Stimulated activated CD8-positive, alpha-beta memory T cell treated with anti-CD3 and anti-CD28 coated beads, Interleukin-4, amount 100 ng/mL, for 24 hours (primary cell): Measurements from ENCODE around the gene TMOD4.

Experiments used
- DNase-seq: peaks from one replicate; pipeline ENCODE4 v3.0.0-alpha.2; 2020; ENCODE audit warnings: low read depth

The TMOD4 gene

GRCh38 chr1:151175041-151175741, 590 bp downstream of the TMOD4 start:
- DNase-seq = no peak

DNA sequence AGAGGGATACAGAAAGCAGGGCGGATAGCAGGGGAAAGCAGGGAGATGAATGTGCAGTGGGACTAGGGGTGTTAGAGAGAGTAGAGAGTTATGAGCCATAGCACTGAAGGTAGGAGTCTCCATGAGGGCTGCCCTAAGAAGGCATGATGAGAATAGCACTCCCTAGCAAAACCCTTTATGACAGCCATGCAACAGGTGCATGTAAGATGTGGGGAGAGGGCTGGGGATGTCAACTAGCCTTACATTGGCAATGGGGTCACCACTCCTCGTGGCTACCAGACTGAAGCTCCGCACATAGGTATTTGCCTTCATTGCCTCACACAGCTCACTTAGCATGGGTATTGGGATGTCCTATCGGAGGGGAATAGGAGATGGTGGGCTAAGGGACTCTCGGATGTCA, 4.6 kb downstream of the TMOD4 start:
- no peak for DNase-seq

DNA sequence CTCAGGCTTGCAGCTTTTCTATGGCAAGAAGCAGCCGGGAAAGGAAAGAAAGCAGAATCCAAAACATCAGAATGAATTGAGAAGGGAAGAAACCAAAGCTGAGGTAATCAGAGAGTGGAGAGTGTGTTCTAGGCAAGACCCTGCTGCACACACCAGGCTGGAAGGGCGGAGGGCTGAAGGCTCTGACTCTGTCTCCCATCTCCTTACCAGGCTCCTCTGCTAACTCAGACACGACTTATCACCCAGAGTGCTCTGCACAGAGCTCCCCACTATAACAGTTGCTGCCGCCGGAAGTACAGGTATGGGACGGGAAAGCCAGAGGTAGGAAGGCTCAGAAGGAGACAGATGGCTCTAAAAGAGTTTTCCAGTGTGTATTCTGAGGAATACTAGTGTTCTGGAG, 8.7 kb downstream of the TMOD4 start:
- DNase-seq = no peak

GRCh38 chr1:151166505-151166956, 9.2 kb downstream of the TMOD4 start:
- no peak for DNase-seq

DNA sequence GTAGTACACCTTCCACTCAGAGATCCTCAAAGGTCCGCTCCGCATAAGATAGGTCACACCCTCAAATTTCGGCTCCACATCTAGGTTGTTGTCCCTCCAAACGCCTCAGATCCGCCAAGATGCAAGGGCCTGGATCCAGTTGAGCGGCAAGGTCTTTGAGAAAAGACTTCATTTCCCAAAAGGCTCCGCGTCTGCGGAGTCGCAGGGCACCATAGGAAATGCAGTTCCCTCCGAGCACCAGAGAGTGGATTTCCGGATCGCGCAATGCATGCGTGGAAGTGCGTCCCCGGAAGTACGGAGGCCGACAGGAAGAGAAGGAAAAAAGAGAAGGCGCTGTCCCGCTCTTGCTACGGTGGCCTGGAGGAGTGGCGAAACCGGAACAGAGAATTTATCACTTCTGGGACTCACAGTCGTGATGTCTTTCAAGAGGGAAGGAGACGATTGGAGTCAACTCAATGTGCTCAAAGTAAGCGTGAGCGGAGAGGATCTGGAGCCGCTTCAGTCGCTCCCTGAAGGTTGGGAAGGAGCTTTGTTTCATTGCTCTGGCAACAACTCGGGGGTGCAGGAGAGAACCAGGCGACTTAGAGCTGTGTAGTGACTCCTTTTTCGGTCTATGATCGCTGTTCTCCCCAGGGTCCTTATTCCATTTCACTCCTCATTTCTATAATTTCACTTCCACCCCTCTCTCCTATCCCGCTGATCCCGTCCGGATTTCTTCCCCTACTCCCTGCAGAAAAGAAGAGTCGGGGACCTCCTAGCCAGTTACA, 9.9 kb downstream of the TMOD4 start, which contains the start of the genes LYSMD1 and SCNM1:
Gene LYSMD1 (minus strand): TSS at position 165 of the 767 bp plus-strand sequence. CDS start 644 bp downstream, outside the sequence.
Gene SCNM1 (plus strand): TSS at position 407 of the 767 bp plus-strand sequence. CDS start 9 bp downstream, at position 416.
- DNase-seq = peak; percentile 88

DNA sequence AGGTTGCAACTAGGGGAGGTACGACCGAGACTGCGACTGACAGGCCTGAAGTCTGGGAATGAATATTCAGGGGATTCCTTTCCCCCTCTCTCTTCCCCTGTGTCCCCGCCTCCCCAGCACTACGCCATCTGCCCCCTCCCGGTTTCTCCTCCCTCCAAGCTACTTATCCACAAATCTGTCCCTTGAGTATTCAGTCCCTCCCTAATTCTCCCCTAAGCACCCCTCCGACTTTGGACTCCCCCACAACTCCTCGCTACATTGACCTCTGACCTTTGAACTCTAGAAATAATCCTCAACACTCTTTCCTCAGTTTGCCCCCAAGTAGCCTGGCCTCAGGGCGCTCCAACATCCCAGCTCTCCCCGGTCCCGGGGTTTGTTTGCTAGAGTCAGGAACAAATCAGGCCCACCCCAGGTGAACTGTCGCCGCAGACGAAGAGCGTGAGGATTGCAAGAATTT, 10.5 kb downstream of the TMOD4 start:
- no peak for DNase-seq

DNA sequence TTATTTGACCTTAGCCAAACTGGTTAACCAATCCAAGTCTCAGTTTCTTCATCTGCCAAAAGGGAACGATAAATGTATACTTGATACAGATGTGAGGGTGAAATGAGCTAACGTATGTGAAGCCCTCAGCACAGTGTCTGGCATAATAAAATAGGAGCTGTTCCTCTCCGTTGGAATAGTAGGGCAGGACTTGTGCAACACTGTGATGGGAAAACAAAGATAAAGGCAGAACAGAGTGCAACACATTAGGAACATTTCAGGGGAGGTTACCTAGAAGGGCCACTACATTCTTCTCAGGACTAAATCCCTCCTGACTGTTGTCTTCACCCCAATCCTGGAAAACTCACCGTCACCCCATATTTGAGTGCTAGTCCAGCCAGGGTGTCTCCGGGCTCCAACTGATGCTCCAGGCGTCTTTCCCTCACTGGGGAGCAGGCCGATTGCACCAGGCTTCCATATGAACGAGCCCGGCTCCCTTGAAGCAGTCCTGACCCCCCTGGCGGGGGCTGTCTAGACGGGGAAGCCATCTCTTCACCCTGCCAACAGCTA, 11.0 kb downstream of the TMOD4 start:
- DNase-seq = no peak

DNA sequence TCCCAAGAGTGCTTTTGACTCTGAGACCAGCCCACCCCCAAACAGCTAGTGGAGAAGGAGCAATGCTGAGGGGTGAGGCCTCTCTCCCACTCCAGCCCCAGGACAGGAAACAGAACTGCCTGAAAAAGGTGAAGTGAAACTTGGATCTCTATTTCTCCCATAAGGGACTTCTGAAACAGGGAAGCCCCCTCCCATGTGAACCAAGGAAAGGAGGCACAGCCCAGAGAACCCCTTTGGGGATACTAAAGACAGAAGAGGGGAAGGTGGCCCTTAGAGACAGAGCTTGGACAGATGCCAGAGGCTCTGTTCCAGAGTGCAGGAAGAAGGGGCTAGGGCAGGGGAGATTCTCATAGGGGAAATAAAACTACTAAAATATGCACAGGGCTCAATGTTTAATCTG, 16.4 kb downstream of the TMOD4 start:
- no peak for DNase-seq

DNA sequence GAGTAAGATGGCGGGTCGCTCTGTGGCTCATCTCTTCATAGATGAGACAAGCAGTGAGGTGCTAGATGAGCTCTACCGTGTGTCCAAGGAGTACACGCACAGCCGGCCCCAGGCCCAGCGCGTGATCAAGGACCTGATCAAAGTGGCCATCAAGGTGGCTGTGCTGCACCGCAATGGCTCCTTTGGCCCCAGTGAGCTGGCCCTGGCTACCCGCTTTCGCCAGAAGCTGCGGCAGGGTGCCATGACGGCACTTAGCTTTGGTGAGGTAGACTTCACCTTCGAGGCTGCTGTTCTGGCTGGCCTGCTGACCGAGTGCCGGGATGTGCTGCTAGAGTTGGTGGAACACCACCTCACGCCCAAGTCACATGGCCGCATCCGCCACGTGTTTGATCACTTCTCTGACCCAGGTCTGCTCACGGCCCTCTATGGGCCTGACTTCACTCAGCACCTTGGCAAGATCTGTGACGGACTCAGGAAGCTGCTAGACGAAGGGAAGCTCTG, 17.0 kb downstream of the TMOD4 start:
- DNase-seq = no peak

DNA sequence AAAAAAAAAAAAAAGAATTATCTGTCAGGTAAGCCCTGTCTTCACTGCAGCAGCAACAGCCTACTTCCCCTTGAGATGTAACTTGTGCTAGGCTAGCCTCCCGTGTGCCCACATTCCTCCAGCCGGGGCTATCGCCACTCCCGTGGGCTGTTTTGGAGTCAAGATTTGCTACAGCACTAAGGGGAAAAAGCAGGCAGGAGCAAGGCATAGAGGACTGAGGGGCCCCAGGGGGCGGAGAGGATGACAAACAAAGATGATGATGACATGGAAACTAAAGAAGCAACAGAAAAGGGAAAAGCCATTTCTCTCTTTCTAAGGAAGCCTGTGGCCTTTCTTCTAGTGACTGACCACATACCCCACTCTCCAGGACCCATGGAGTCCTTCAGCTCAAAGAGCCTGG, 17.5 kb downstream of the TMOD4 start:
- peak; percentile 42 for DNase-seq

GRCh38 chr1:151157067-151157531, 18.7 kb downstream of the TMOD4 start:
- DNase-seq = peak; percentile 49

- DNase-seq = peak; percentile 71
Observed at GRCh38 chr1:151156515-151156819, 19.3 kb downstream of the TMOD4 start, which contains the start of gene TNFAIP8L2. Gene TNFAIP8L2, plus strand, starts transcription at chr1:151156649. Its CDS starts 2,049 bp downstream, at chr1:151158698.

- no peak for DNase-seq
Observed at GRCh38 chr1:151147665-151148064, 28.1 kb downstream of the TMOD4 start.

- DNase-seq = no peak
Observed at GRCh38 chr1:151147132-151147503, 28.7 kb downstream of the TMOD4 start.

- DNase-seq = peak; percentile 85
Observed at GRCh38 chr1:151146412-151147131, 29.2 kb downstream of the TMOD4 start, which contains the start of gene SEMA6C. Gene SEMA6C, minus strand, starts transcription at chr1:151146631. Its CDS starts 4,010 bp downstream, at chr1:151142621.

- no peak for DNase-seq
Observed at GRCh38 chr1:151146072-151146411, 29.7 kb downstream of the TMOD4 start.

GRCh38 chr1:151145304-151146071, 30.3 kb downstream of the TMOD4 start:
- no peak for DNase-seq

GRCh38 chr1:151144474-151145303, 31.1 kb downstream of the TMOD4 start:
- no peak for DNase-seq

- no peak for DNase-seq
Observed at GRCh38 chr1:151143986-151144385, 31.8 kb downstream of the TMOD4 start.

- DNase-seq = no peak
Observed at GRCh38 chr1:151143057-151143435, 32.7 kb downstream of the TMOD4 start.
